ENCODE data around the gene ITSN1.
"Not testable (repeated sequence)": the region's sequence is repeated elsewhere in the genome, so short reads cannot be mapped to it uniquely, and the experiment has no call there.

The ITSN1 gene

GRCh38 chr21:33650929-33651509, 8.7 kb downstream of the ITSN1 start:
- DNase-seq (ENCODE audit: extremely low read depth in 1 of 2, low read depth in 1 of 2), result no peak

- DNase-seq (ENCODE audit: extremely low read depth in 1 of 2, low read depth in 1 of 2), result no peak
Observed at GRCh38 chr21:33651965-33652680, 9.8 kb downstream of the ITSN1 start.

GRCh38 chr21:33654412-33654811, 12.1 kb downstream of the ITSN1 start:
- no peak for DNase-seq (ENCODE audit: extremely low read depth in 1 of 2, low read depth in 1 of 2)

- DNase-seq (ENCODE audit: extremely low read depth in 1 of 2, low read depth in 1 of 2), result no peak
Observed at GRCh38 chr21:33655588-33656221, 13.4 kb downstream of the ITSN1 start.

GRCh38 chr21:33657124-33657820, 15.0 kb downstream of the ITSN1 start:
- DNase-seq (ENCODE audit: extremely low read depth in 1 of 2, low read depth in 1 of 2), result no peak

GRCh38 chr21:33658919-33659567, 16.7 kb downstream of the ITSN1 start:
- DNase-seq (ENCODE audit: extremely low read depth in 1 of 2, low read depth in 1 of 2), result no peak

GRCh38 chr21:33659568-33659949, 17.3 kb downstream of the ITSN1 start:
- DNase-seq (ENCODE audit: extremely low read depth in 1 of 2, low read depth in 1 of 2), result no peak

- no peak for DNase-seq (ENCODE audit: extremely low read depth in 1 of 2, low read depth in 1 of 2)
Observed at GRCh38 chr21:33660406-33660805, 18.1 kb downstream of the ITSN1 start.

- no peak for DNase-seq (ENCODE audit: extremely low read depth in 1 of 2, low read depth in 1 of 2)
Observed at GRCh38 chr21:33661146-33661545, 18.8 kb downstream of the ITSN1 start.

GRCh38 chr21:33662046-33662445, 19.7 kb downstream of the ITSN1 start:
- no peak for DNase-seq (ENCODE audit: extremely low read depth in 1 of 2, low read depth in 1 of 2)

GRCh38 chr21:33663241-33663640, 20.9 kb downstream of the ITSN1 start:
- no peak for DNase-seq (ENCODE audit: extremely low read depth in 1 of 2, low read depth in 1 of 2)

GRCh38 chr21:33664135-33664534, 21.8 kb downstream of the ITSN1 start:
- DNase-seq (ENCODE audit: extremely low read depth in 1 of 2, low read depth in 1 of 2), result no peak

- DNase-seq (ENCODE audit: extremely low read depth in 1 of 2, low read depth in 1 of 2), result no peak
Observed at GRCh38 chr21:33666153-33666552, 23.9 kb downstream of the ITSN1 start.

GRCh38 chr21:33667636-33668035, 25.3 kb downstream of the ITSN1 start:
- no peak for DNase-seq (ENCODE audit: extremely low read depth in 1 of 2, low read depth in 1 of 2)

- no peak for DNase-seq (ENCODE audit: extremely low read depth in 1 of 2, low read depth in 1 of 2)
Observed at GRCh38 chr21:33668180-33668579, 25.9 kb downstream of the ITSN1 start.

GRCh38 chr21:33668620-33669019, 26.3 kb downstream of the ITSN1 start:
- no peak for DNase-seq (ENCODE audit: extremely low read depth in 1 of 2, low read depth in 1 of 2)

- no peak for DNase-seq (ENCODE audit: extremely low read depth in 1 of 2, low read depth in 1 of 2)
Observed at GRCh38 chr21:33670076-33670978, 28.0 kb downstream of the ITSN1 start.

- no peak for DNase-seq (ENCODE audit: extremely low read depth in 1 of 2, low read depth in 1 of 2)
Observed at GRCh38 chr21:33673473-33673872, 31.2 kb downstream of the ITSN1 start.

GRCh38 chr21:33674226-33674625, 31.9 kb downstream of the ITSN1 start:
- no peak for DNase-seq (ENCODE audit: extremely low read depth in 1 of 2, low read depth in 1 of 2)

GRCh38 chr21:33676666-33677065, 34.4 kb downstream of the ITSN1 start:
- DNase-seq (ENCODE audit: extremely low read depth in 1 of 2, low read depth in 1 of 2), result not testable (repeated sequence)

Data from stimulated activated CD8-positive, alpha-beta memory T cell treated with anti-CD3 and anti-CD28 coated beads, Interleukin-7, amount 100 ng/mL, for 48 hours (primary cell).